Mammary epithelial cell (primary cell): Measurements from ENCODE around the gene RBBP7.

Experiments
- CTCF ChIP-seq, 2 donors: IDR thresholded peaks in 1 of 2; conservative IDR thresholded peaks in 1 of 2; 2 replicates each; pipeline ENCODE4 v1.5.1; 2011 to 2012; ENCODE audit warnings: inconsistent platforms in 2 of 2, low read length in 2 of 2, mild to moderate bottlenecking in 2 of 2, control low read depth in 1 of 2, low read depth in 1 of 2; ENCODE audit not compliant: insufficient read depth in 1 of 2; ENCODE audit errors: extremely low read depth in 1 of 2
- EZH2 ChIP-seq: IDR thresholded peaks from 2 replicates; pipeline ENCODE4 v1.6.1; 2012; ENCODE audit warnings: low read length, inconsistent platforms, borderline replicate concordance

DNA sequence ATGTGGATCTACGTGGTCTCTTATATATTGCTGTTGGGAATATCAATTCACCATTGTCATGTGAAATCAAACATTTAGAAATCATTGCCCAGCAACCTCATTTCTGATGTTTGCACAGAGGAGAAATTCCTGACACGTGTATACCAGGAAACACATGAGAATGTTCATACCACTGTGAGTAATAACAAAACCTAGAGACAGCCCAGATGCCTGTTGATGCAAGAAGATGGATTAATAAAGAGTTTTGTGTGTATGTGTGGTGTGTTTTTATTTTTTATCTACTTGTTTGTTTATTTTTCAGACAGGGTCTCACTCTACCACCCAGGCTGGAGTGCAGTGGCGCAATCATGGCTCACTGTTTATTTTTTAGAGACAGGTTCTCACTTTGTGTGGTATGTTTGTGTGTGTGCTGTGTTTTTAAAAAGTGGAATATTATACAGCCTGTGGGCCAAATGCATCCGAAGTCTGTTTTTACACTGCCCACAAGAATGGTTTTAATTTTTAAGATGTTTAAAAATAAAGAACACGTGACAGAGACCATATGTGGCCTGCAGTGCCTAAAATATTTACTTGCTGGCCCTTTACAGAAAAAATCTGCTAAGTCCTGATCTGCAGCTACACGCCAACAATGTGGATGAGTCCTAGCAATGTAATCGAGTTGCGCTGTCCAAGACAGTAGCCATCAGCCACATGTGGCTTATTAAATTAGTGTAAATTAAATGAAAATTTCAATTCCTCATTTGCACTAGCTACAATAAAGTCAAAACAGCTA is 44.7 kb downstream of the RBBP7 start:
- TF ChIP-seq CTCF (conservative IDR thresholded peaks at IDR 0.05 in 1 of 2, IDR thresholded peaks at IDR 0.05 in 1 of 2; ENCODE audit: extremely low read depth in 1 of 2, insufficient read depth in 1 of 2, low read depth in 1 of 2, low read length in 2 of 2), result no peak
- TF ChIP-seq EZH2, result no peak
